GM19328 (cell line): ENCODE results near the gene CHST2.

ENCODE experiments used
- ATAC-seq: cut with Tn5 transposase; IDR thresholded peaks from one replicate; pipeline ENCODE4 v1.9.1; 2021; ENCODE audit warnings: mild to moderate bottlenecking, moderate library complexity; ENCODE audit not compliant: unreplicated experiment

The CHST2 gene

GRCh38 chr3:143098032-143098764 lies 21.4 kb upstream of the CHST2 start:
- no peak for ATAC-seq

- no peak for ATAC-seq
Observed at GRCh38 chr3:143099210-143099609, 20.4 kb upstream of the CHST2 start.

- ATAC-seq, result no peak
Observed at GRCh38 chr3:143099690-143100089, 19.9 kb upstream of the CHST2 start.

- no peak for ATAC-seq
Observed at GRCh38 chr3:143100451-143100850, 19.1 kb upstream of the CHST2 start.

GRCh38 chr3:143101792-143102381 lies 17.7 kb upstream of the CHST2 start:
- no peak for ATAC-seq

GRCh38 chr3:143103652-143104051 lies 15.9 kb upstream of the CHST2 start:
- no peak for ATAC-seq

GRCh38 chr3:143105170-143105569 lies 14.4 kb upstream of the CHST2 start:
- ATAC-seq, result no peak

GRCh38 chr3:143109861-143110260 lies 9.7 kb upstream of the CHST2 start:
- ATAC-seq, result no peak

- ATAC-seq, result no peak
Observed at GRCh38 chr3:143110371-143110770, 9.2 kb upstream of the CHST2 start.

GRCh38 chr3:143118630-143119008 lies 952 bp upstream of the CHST2 start:
- ATAC-seq, result no peak

GRCh38 chr3:143119974-143120715 lies 574 bp downstream of the CHST2 start:
- no peak for ATAC-seq

- ATAC-seq, result no peak
Observed at GRCh38 chr3:143120716-143121240, 1.2 kb downstream of the CHST2 start.

- ATAC-seq, result no peak
Observed at GRCh38 chr3:143121241-143122088, 1.9 kb downstream of the CHST2 start.

GRCh38 chr3:143122089-143122430 lies 2.5 kb downstream of the CHST2 start:
- ATAC-seq, result no peak

GRCh38 chr3:143122608-143123352 lies 3.2 kb downstream of the CHST2 start:
- ATAC-seq, result no peak

- no peak for ATAC-seq
Observed at GRCh38 chr3:143123353-143123984, 3.9 kb downstream of the CHST2 start.

GRCh38 chr3:143124601-143125520 lies 5.3 kb downstream of the CHST2 start:
- ATAC-seq, result no peak

GRCh38 chr3:143127801-143128200 lies 8.2 kb downstream of the CHST2 start:
- no peak for ATAC-seq
